HG02610 (cell line): ENCODE results near the gene PRXL2C.
"Not testable (repeated sequence)": the region's sequence is repeated elsewhere in the genome, so short reads cannot be mapped to it uniquely, and the experiment has no call there.

Experiments used
- ATAC-seq: cut with Tn5 transposase; IDR thresholded peaks from one replicate; pipeline ENCODE4 v1.9.1; 2021; ENCODE audit warnings: mild to moderate bottlenecking, moderate library complexity; ENCODE audit not compliant: unreplicated experiment

Gene PRXL2C

GRCh38 chr9:96649620-96650324 is 5.3 kb downstream of the PRXL2C start:
- ATAC-seq = no peak

GRCh38 chr9:96646081-96646991 is 8.8 kb downstream of the PRXL2C start:
- no peak for ATAC-seq

- ATAC-seq = no peak
These were observed 11.0 kb downstream of the PRXL2C start for GRCh38 chr9:96644137-96644536.

- ATAC-seq = no peak
These were observed 13.6 kb downstream of the PRXL2C start for GRCh38 chr9:96641514-96641913.

GRCh38 chr9:96638606-96639364 is 16.3 kb downstream of the PRXL2C start:
- ATAC-seq = no peak

GRCh38 chr9:96636368-96636767 is 18.7 kb downstream of the PRXL2C start:
- ATAC-seq = no peak

GRCh38 chr9:96633579-96633978 is 21.5 kb downstream of the PRXL2C start:
- not testable (repeated sequence) for ATAC-seq

- no peak for ATAC-seq
These were observed 28.2 kb downstream of the PRXL2C start for GRCh38 chr9:96626912-96627311.

GRCh38 chr9:96621618-96622017 is 33.5 kb downstream of the PRXL2C start:
- no peak for ATAC-seq

GRCh38 chr9:96620832-96621269 is 34.3 kb downstream of the PRXL2C start:
- no peak for ATAC-seq

GRCh38 chr9:96620181-96620514 is 35.0 kb downstream of the PRXL2C start:
- ATAC-seq = no peak

GRCh38 chr9:96619491-96620180 is 35.5 kb downstream of the PRXL2C start, which contains the start of gene CDC14B:
Gene CDC14B, minus strand, starts transcription at chr9:96619843. Its CDS starts 465 bp downstream, at chr9:96619378.
- no peak for ATAC-seq

- no peak for ATAC-seq
These were observed 36.0 kb downstream of the PRXL2C start for GRCh38 chr9:96619124-96619465.

GRCh38 chr9:96618209-96619123 is 36.7 kb downstream of the PRXL2C start:
- ATAC-seq = no peak

GRCh38 chr9:96617439-96618185 is 37.5 kb downstream of the PRXL2C start:
- no peak for ATAC-seq

GRCh38 chr9:96616817-96617438 is 38.2 kb downstream of the PRXL2C start:
- ATAC-seq = no peak

GRCh38 chr9:96615411-96615810 is 39.7 kb downstream of the PRXL2C start:
- ATAC-seq = no peak

- not testable (repeated sequence) for ATAC-seq
These were observed 40.5 kb downstream of the PRXL2C start for GRCh38 chr9:96614664-96615063.
